HepG2 (cell line): ENCODE measurements around the gene CEBPB. TPM values are rescaled to one million over a fixed set of nuclear protein-coding genes. Genes with fewer than 3 reads are reported as not detected.

Experiments used
- BHLHE40 ChIP-seq: IDR thresholded peaks from 2 replicates; pipeline ENCODE4 v1.6.1; 2011; ENCODE audit warnings: low read length, improper control_type of control experiment
- CREB1 ChIP-seq, 2 experiments: fragments of 450-650 bp in 1 of 2; IDR thresholded peaks; 2 replicates each; pipeline ENCODE4 v1.6.1; 2016 to 2017; ENCODE audit warnings: control low read depth in 1 of 2, mild to moderate bottlenecking in 1 of 2, missing compliant biosample characterization in 1 of 2, missing genetic modification characterization in 1 of 2
- GATAD2A ChIP-seq: IDR thresholded peaks from 2 replicates; pipeline ENCODE4 v1.6.1; 2016
- KAT8 ChIP-seq: IDR thresholded peaks from 2 replicates; pipeline ENCODE4 v1.6.1; 2016; ENCODE audit warnings: missing genetic modification reagents, missing compliant biosample characterization
- KDM4B ChIP-seq: sonication (generic); formaldehyde crosslinking; IDR thresholded peaks from 2 replicates; pipeline ENCODE4 v1.4.0; 2020; ENCODE audit warnings: missing genetic modification reagents
- KLF9 ChIP-seq: IDR thresholded peaks from 2 replicates; pipeline ENCODE4 v1.6.1; 2016; ENCODE audit warnings: low read depth
- NAIF1 ChIP-seq: sonication (generic); formaldehyde crosslinking; IDR thresholded peaks from 2 replicates; pipeline ENCODE4 v1.5.0; 2020; ENCODE audit warnings: mild to moderate bottlenecking, missing genetic modification reagents, borderline replicate concordance
- NCOA1 ChIP-seq: sonication (generic); formaldehyde crosslinking; IDR thresholded peaks from 2 replicates; pipeline ENCODE4 v1.9.0; 2021; ENCODE audit warnings: missing genetic modification reagents
- PHF21A ChIP-seq: sonication (generic); formaldehyde crosslinking; IDR thresholded peaks from 2 replicates; pipeline ENCODE4 v1.5.0; 2020; ENCODE audit warnings: mild to moderate bottlenecking, missing genetic modification reagents
- TGIF2 ChIP-seq: IDR thresholded peaks from 2 replicates; pipeline ENCODE4 v1.6.1; 2016; ENCODE audit warnings: control low read depth, missing compliant biosample characterization
- TOE1 ChIP-seq: sonication (generic); formaldehyde crosslinking; IDR thresholded peaks from 2 replicates; pipeline ENCODE4 v1.4.0; 2020; ENCODE audit warnings: mild to moderate bottlenecking, missing genetic modification reagents
- U2AF2 ChIP-seq: fragments of 200-400 bp; formaldehyde crosslinking; IDR thresholded peaks from 2 replicates; pipeline ENCODE4 v1.6.1; 2017; ENCODE audit warnings: low read depth, mild to moderate bottlenecking, low read length
- ZBTB21 ChIP-seq: sonication (generic); formaldehyde crosslinking; IDR thresholded peaks from 2 replicates; pipeline ENCODE4 v1.4.0; 2020; ENCODE audit warnings: missing genetic modification reagents
- ZNF20 ChIP-seq: sonication (generic); formaldehyde crosslinking; IDR thresholded peaks from 2 replicates; pipeline ENCODE4 v1.4.0; 2020; ENCODE audit warnings: mild to moderate bottlenecking, moderate library complexity, missing genetic modification reagents
- polyA plus RNA-seq, 8 experiments: library from polyadenylated mRNA; depleted of rRNA in 3 of 8; stranded (reverse) in 7 of 8; unstranded in 1 of 8; fragments of >200 nt; fragmentation: Illumina TruSeq in 4 of 8; extraction: Trizol in 4 of 8; gene quantifications; 2 replicates each; pipeline versions ENCODE4 v1.2.1 to v1.2.3, GENCODE V29; 2011 to 2016; ENCODE audit warnings: low read depth in 4 of 8, missing spikeins in 1 of 8, mixed read lengths in 1 of 8; ENCODE audit not compliant: insufficient read depth in 1 of 8
- total RNA-seq, 5 experiments: library from RNA; depleted of rRNA; stranded (reverse); fragments of >200 nt; fragmentation: Illumina TruSeq; extraction: Trizol; gene quantifications; 2 replicates each; pipeline ENCODE4 v1.2.3, GENCODE V29; 2016; ENCODE audit warnings: low read depth in 1 of 5
- TF ChIP-seq, protein P1 (sequence below): sonication (generic); formaldehyde crosslinking; IDR thresholded peaks from 2 replicates; pipeline ENCODE4 v1.5.1; 2020; ENCODE audit warnings: mild to moderate bottlenecking, missing genetic modification reagents, moderate library complexity
- TF ChIP-seq, protein P2 (sequence below): sonication (generic); formaldehyde crosslinking; conservative IDR thresholded peaks from 2 replicates; pipeline ENCODE4 v1.5.0; 2020; ENCODE audit warnings: missing genetic modification reagents
- TF ChIP-seq, protein P3 (sequence below), 2 experiments: IDR thresholded peaks; 2 replicates each; pipeline ENCODE4 v1.6.1; 2011 to 2012; ENCODE audit warnings: low read length in 2 of 2, borderline replicate concordance in 1 of 2, low read depth in 1 of 2, mild to moderate bottlenecking in 1 of 2, moderate library complexity in 1 of 2
- TF ChIP-seq, protein P4 (sequence below): sonication (generic); formaldehyde crosslinking; IDR thresholded peaks from 2 replicates; pipeline ENCODE4 v1.9.0; 2021; ENCODE audit warnings: missing genetic modification reagents, borderline replicate concordance

The CEBPB gene
- total and polyA plus RNA-seq, 2 of the 13 experiments (the other 11 are each of a cell fraction or from before 2014, with no cell fraction given), result 18.5 to 28.2 TPM

DNA sequence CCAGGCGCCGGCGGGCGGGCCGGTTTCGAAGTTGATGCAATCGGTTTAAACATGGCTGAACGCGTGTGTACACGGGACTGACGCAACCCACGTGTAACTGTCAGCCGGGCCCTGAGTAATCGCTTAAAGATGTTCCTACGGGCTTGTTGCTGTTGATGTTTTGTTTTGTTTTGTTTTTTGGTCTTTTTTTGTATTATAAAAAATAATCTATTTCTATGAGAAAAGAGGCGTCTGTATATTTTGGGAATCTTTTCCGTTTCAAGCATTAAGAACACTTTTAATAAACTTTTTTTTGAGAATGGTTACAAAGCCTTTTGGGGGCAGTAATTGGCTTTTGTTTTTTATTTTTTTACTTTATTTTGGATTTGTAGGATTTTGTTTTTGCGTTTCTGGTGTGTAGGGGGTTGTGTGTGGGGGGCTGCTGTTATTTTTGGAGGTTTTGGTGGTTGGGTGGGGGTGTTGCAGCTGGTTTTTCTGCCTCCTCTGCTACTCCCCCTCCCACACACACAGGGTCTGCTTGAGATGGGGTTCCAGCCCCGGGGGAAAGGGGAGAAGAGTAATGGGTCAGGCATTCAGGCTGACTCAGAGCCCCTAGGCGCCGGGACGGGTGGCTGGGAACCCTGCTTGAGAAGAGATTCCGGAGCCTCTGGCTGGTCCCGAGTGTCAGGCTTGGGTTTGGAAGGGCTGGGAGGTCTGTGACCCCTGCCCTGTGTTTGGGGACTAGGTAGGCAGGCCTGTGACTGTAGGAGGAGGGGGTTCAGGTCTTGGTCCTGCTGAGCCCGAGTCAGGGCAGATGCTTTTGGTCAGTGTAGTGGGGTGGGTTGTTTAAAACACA, 2.0 kb downstream of the CEBPB start (continued):
- TF ChIP-seq, protein P1, sequence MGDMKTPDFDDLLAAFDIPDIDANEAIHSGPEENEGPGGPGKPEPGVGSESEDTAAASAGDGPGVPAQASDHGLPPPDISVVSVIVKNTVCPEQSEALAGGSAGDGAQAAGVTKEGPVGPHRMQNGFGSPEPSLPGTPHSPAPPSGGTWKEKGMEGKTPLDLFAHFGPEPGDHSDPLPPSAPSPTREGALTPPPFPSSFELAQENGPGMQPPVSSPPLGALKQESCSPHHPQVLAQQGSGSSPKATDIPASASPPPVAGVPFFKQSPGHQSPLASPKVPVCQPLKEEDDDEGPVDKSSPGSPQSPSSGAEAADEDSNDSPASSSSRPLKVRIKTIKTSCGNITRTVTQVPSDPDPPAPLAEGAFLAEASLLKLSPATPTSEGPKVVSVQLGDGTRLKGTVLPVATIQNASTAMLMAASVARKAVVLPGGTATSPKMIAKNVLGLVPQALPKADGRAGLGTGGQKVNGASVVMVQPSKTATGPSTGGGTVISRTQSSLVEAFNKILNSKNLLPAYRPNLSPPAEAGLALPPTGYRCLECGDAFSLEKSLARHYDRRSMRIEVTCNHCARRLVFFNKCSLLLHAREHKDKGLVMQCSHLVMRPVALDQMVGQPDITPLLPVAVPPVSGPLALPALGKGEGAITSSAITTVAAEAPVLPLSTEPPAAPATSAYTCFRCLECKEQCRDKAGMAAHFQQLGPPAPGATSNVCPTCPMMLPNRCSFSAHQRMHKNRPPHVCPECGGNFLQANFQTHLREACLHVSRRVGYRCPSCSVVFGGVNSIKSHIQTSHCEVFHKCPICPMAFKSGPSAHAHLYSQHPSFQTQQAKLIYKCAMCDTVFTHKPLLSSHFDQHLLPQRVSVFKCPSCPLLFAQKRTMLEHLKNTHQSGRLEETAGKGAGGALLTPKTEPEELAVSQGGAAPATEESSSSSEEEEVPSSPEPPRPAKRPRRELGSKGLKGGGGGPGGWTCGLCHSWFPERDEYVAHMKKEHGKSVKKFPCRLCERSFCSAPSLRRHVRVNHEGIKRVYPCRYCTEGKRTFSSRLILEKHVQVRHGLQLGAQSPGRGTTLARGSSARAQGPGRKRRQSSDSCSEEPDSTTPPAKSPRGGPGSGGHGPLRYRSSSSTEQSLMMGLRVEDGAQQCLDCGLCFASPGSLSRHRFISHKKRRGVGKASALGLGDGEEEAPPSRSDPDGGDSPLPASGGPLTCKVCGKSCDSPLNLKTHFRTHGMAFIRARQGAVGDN, result peak; percentile 43; the same call in 1 of the 2 replicates
- TF ChIP-seq NAIF1 (CRISPR knock-in tag), result peak; percentile 56; the same call in 1 of the 2 replicates
- TF ChIP-seq, protein P2, sequence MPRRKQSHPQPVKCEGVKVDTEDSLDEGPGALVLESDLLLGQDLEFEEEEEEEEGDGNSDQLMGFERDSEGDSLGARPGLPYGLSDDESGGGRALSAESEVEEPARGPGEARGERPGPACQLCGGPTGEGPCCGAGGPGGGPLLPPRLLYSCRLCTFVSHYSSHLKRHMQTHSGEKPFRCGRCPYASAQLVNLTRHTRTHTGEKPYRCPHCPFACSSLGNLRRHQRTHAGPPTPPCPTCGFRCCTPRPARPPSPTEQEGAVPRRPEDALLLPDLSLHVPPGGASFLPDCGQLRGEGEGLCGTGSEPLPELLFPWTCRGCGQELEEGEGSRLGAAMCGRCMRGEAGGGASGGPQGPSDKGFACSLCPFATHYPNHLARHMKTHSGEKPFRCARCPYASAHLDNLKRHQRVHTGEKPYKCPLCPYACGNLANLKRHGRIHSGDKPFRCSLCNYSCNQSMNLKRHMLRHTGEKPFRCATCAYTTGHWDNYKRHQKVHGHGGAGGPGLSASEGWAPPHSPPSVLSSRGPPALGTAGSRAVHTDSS (CRISPR knock-in tag), result no peak
- TF ChIP-seq ZNF20 (CRISPR knock-in tag), result no peak
- TF ChIP-seq, protein P3, sequence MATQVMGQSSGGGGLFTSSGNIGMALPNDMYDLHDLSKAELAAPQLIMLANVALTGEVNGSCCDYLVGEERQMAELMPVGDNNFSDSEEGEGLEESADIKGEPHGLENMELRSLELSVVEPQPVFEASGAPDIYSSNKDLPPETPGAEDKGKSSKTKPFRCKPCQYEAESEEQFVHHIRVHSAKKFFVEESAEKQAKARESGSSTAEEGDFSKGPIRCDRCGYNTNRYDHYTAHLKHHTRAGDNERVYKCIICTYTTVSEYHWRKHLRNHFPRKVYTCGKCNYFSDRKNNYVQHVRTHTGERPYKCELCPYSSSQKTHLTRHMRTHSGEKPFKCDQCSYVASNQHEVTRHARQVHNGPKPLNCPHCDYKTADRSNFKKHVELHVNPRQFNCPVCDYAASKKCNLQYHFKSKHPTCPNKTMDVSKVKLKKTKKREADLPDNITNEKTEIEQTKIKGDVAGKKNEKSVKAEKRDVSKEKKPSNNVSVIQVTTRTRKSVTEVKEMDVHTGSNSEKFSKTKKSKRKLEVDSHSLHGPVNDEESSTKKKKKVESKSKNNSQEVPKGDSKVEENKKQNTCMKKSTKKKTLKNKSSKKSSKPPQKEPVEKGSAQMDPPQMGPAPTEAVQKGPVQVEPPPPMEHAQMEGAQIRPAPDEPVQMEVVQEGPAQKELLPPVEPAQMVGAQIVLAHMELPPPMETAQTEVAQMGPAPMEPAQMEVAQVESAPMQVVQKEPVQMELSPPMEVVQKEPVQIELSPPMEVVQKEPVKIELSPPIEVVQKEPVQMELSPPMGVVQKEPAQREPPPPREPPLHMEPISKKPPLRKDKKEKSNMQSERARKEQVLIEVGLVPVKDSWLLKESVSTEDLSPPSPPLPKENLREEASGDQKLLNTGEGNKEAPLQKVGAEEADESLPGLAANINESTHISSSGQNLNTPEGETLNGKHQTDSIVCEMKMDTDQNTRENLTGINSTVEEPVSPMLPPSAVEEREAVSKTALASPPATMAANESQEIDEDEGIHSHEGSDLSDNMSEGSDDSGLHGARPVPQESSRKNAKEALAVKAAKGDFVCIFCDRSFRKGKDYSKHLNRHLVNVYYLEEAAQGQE (IDR thresholded peaks at IDR 0.05; ENCODE audit: borderline replicate concordance in 1 of 2, low read depth in 1 of 2, low read length in 2 of 2), result peak in 1 of 2 experiments; percentile 65; a peak in 2 of 4 replicates
- TF ChIP-seq NCOA1 (CRISPR knock-in tag), result no peak
- TF ChIP-seq ZBTB21, result peak; percentile 68; the same call in 1 of the 2 replicates
- TF ChIP-seq, protein P4, sequence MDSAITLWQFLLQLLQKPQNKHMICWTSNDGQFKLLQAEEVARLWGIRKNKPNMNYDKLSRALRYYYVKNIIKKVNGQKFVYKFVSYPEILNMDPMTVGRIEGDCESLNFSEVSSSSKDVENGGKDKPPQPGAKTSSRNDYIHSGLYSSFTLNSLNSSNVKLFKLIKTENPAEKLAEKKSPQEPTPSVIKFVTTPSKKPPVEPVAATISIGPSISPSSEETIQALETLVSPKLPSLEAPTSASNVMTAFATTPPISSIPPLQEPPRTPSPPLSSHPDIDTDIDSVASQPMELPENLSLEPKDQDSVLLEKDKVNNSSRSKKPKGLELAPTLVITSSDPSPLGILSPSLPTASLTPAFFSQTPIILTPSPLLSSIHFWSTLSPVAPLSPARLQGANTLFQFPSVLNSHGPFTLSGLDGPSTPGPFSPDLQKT, result no peak
- TF ChIP-seq U2AF2, result no peak
- 0 out of 2 replicates have a peak, but pooled peaks have one; percentile 37 for TF ChIP-seq KLF9 (CRISPR knock-in tag)
- peak; percentile 51; the same call in 1 of the 2 replicates for TF ChIP-seq KDM4B (CRISPR knock-in tag)
- peak; percentile 99 for TF ChIP-seq TGIF2
- TF ChIP-seq PHF21A (CRISPR knock-in tag), result peak; percentile 51; the same call in 1 of the 2 replicates
- TF ChIP-seq TOE1 (CRISPR knock-in tag), result no peak
- peak; percentile 74 for TF ChIP-seq GATAD2A
- TF ChIP-seq KAT8 (CRISPR knock-in tag), result peak; percentile 76
- peak; percentile 84 for TF ChIP-seq BHLHE40
- TF ChIP-seq CREB1 (IDR thresholded peaks at IDR 0.05), result peak; percentile 71
- no peak for TF ChIP-seq CREB1 (CRISPR knock-in tag; IDR thresholded peaks at IDR 0.05)
